Measurements from ENCODE around the gene CYP26B1.

CYP26B1 gene

GRCh38 chr2:72165792-72166191, 18.1 kb upstream of the CYP26B1 start:
- Histone ChIP-seq H3K9me2 (ENCODE audit: low read depth, low read length) (no peaks in the 10 kb centered on the region), H3F3A (ENCODE audit: insufficient read depth, low read length) (no peaks in the 10 kb centered on the region), H4K20me1 (ENCODE audit: insufficient read depth, low read length) (no peaks in the 10 kb centered on the region), H3K79me2 (ENCODE audit: insufficient read depth, low read length) (no peaks in the 10 kb centered on the region), H3K27me3 (ENCODE audit: insufficient read depth, low read length) (no peaks in the 10 kb centered on the region), H3K9me3 (ENCODE audit: low read length) (no peaks in the 10 kb centered on the region), H3K9ac (ENCODE audit: low read length) (no peak overlapping the region), H2AFZ (ENCODE audit: low read length) (no peak overlapping the region), H3K27ac (ENCODE audit: low read depth, low read length, poor library complexity, severe bottlenecking) (no peak overlapping the region), H3K4me1 (ENCODE audit: insufficient read depth, low read length, severe bottlenecking) (no peaks in the 10 kb centered on the region), H3K36me3 (ENCODE audit: insufficient read depth, low read length) (no peaks in the 10 kb centered on the region), H3K4me2 (ENCODE audit: low read length) (no peak overlapping the region), H3K4me3 (ENCODE audit: low read depth, low read length, poor library complexity, severe bottlenecking) (no peak overlapping the region)
- no peak for TF ChIP-seq EZH2 (IDR thresholded peaks at IDR 0.05; ENCODE audit: borderline replicate concordance, low read length)

GRCh38 chr2:72162574-72162973, 14.9 kb upstream of the CYP26B1 start:
- H4K20me1 ChIP-seq (ENCODE audit: insufficient read depth, low read length): no peaks in the 10 kb centered on the region
- no peak for TF ChIP-seq EZH2 (IDR thresholded peaks at IDR 0.05; ENCODE audit: borderline replicate concordance, low read length)
- H3K4me3 ChIP-seq (ENCODE audit: low read depth, low read length, poor library complexity, severe bottlenecking): no peak overlapping the region
- no peaks in the 10 kb centered on the region for H3K79me2 ChIP-seq (ENCODE audit: insufficient read depth, low read length)
- H3K4me1 ChIP-seq (ENCODE audit: insufficient read depth, low read length, severe bottlenecking): no peaks in the 10 kb centered on the region
- H3K9ac ChIP-seq (ENCODE audit: low read length): no peak overlapping the region
- H3K9me3 ChIP-seq (ENCODE audit: low read length): no peaks in the 10 kb centered on the region
- no peak overlapping the region for H3K27ac ChIP-seq (ENCODE audit: low read depth, low read length, poor library complexity, severe bottlenecking)
- no peaks in the 10 kb centered on the region for H3K9me2 ChIP-seq (ENCODE audit: low read depth, low read length)
- no peaks in the 10 kb centered on the region for H3K27me3 ChIP-seq (ENCODE audit: insufficient read depth, low read length)
- no peak overlapping the region for H2AFZ ChIP-seq (ENCODE audit: low read length)
- H3F3A ChIP-seq (ENCODE audit: insufficient read depth, low read length): no peaks in the 10 kb centered on the region
- no peaks in the 10 kb centered on the region for H3K36me3 ChIP-seq (ENCODE audit: insufficient read depth, low read length)
- no peak overlapping the region for H3K4me2 ChIP-seq (ENCODE audit: low read length)

- Histone ChIP-seq H3K79me2 (ENCODE audit: insufficient read depth, low read length) (no peaks in the 10 kb centered on the region), H3K27ac (ENCODE audit: low read depth, low read length, poor library complexity, severe bottlenecking) (no peak overlapping the region), H3F3A (ENCODE audit: insufficient read depth, low read length) (no peaks in the 10 kb centered on the region), H3K9me2 (ENCODE audit: low read depth, low read length) (no peaks in the 10 kb centered on the region), H2AFZ (ENCODE audit: low read length) (no peak overlapping the region), H3K9me3 (ENCODE audit: low read length) (no peaks in the 10 kb centered on the region), H3K27me3 (ENCODE audit: insufficient read depth, low read length) (no peaks in the 10 kb centered on the region), H4K20me1 (ENCODE audit: insufficient read depth, low read length) (no peaks in the 10 kb centered on the region), H3K36me3 (ENCODE audit: insufficient read depth, low read length) (no peaks in the 10 kb centered on the region), H3K9ac (ENCODE audit: low read length) (no peak overlapping the region), H3K4me3 (ENCODE audit: low read depth, low read length, poor library complexity, severe bottlenecking) (no peak overlapping the region), H3K4me1 (ENCODE audit: insufficient read depth, low read length, severe bottlenecking) (no peaks in the 10 kb centered on the region), H3K4me2 (ENCODE audit: low read length) (no peak overlapping the region)
- no peak for TF ChIP-seq CTCF (IDR thresholded peaks at IDR 0.05; ENCODE audit: low read length)
- TF ChIP-seq EZH2 (IDR thresholded peaks at IDR 0.05; ENCODE audit: borderline replicate concordance, low read length): no peak
These were observed 11.7 kb upstream of the CYP26B1 start for GRCh38 chr2:72159211-72159993.

GRCh38 chr2:72157871-72158771, 10.5 kb upstream of the CYP26B1 start:
- Histone ChIP-seq H3K36me3 (ENCODE audit: insufficient read depth, low read length) (no peaks in the 10 kb centered on the region), H3K79me2 (ENCODE audit: insufficient read depth, low read length) (no peaks in the 10 kb centered on the region), H3K4me3 (ENCODE audit: low read depth, low read length, poor library complexity, severe bottlenecking) (no peak overlapping the region), H2AFZ (ENCODE audit: low read length) (no peak overlapping the region), H3K27ac (ENCODE audit: low read depth, low read length, poor library complexity, severe bottlenecking) (no peak overlapping the region), H3K4me1 (ENCODE audit: insufficient read depth, low read length, severe bottlenecking) (no peaks in the 10 kb centered on the region), H3K9ac (ENCODE audit: low read length) (no peak overlapping the region), H3F3A (ENCODE audit: insufficient read depth, low read length) (no peaks in the 10 kb centered on the region), H3K9me3 (ENCODE audit: low read length) (no peaks in the 10 kb centered on the region), H3K27me3 (ENCODE audit: insufficient read depth, low read length) (no peaks in the 10 kb centered on the region), H4K20me1 (ENCODE audit: insufficient read depth, low read length) (no peaks in the 10 kb centered on the region), H3K9me2 (ENCODE audit: low read depth, low read length) (no peaks in the 10 kb centered on the region), H3K4me2 (ENCODE audit: low read length) (no peak overlapping the region)
- TF ChIP-seq EZH2 (IDR thresholded peaks at IDR 0.05; ENCODE audit: borderline replicate concordance, low read length) (no peak), CTCF (IDR thresholded peaks at IDR 0.05; ENCODE audit: low read length) (no peak)

Data from OCI-LY1 (cell line).